A549 (cell line): ENCODE measurements around the gene RNF32.

Source experiments
- CBX8 ChIP-seq: fragments of 200-600 bp; sonication (generic); IDR thresholded peaks from 2 replicates; pipeline ENCODE4 v1.6.1; 2016
- MAFK ChIP-seq: fragments of 450-650 bp; IDR thresholded peaks from 2 replicates; pipeline ENCODE4 v1.6.1; 2014; ENCODE audit not compliant: partially characterized antibody
- MYC ChIP-seq: IDR thresholded peaks from 2 replicates; pipeline ENCODE4 v1.6.1; 2012; ENCODE audit warnings: mild to moderate bottlenecking, inconsistent platforms, low read length, improper control_type of control experiment, borderline replicate concordance
- NPAS2 ChIP-seq: fragments of 250-450 bp; sonication (Bioruptor Pico); IDR thresholded peaks from 2 replicates; pipeline ENCODE4 v1.8.0; 2022; ENCODE audit warnings: mild to moderate bottlenecking, moderate library complexity, borderline replicate concordance

DNA sequence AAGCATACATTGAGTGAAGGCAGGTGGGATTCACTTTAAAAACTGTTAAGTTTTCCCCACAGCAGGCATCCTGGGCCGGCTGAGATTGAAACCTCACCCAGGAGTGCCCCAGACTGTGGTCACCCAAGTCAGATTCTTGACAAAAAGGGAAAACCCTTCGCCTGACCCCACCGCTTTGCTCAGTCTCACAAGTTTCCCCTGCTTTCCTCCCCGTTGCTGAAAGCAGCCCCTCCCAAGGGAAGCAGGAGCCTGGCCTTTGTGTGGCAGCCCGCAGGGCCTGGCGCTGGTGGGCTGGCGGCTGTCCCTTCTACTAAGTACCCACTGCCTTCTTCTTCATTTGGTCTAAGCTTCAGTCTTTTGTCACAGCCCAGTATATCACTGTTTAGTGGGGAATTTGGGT is 16.0 kb downstream of the RNF32 start:
- TF ChIP-seq MYC (no peak), CBX8 (no peak), MAFK (no peak), NPAS2 (no peak)
